Measurements from ENCODE around the gene KCNAB1.

- TF ChIP-seq EZH2 (IDR thresholded peaks at IDR 0.05; ENCODE audit: borderline replicate concordance, low read length), result no peak
- no peak for TF ChIP-seq CTCF (conservative IDR thresholded peaks at IDR 0.05 in 1 of 2, IDR thresholded peaks at IDR 0.05 in 1 of 2; ENCODE audit: extremely low read depth in 1 of 2, insufficient read depth in 1 of 2, low read depth in 1 of 2, low read length in 2 of 2)
Measured at GRCh38 chr3:156143136-156143535, 22.8 kb downstream of the KCNAB1 start.
